Fibroblast of lung (primary cell): ENCODE results near the gene GNGT1. TPM values are rescaled to one million over a fixed set of nuclear protein-coding genes. Genes with fewer than 3 reads are reported as not detected.

ENCODE experiments used
- DNase-seq, 2 donors: peaks; one replicate each; pipeline versions ENCODE4 v3.0.0 to v3.0.0-alpha.2; 2010; ENCODE audit warnings: low read depth in 2 of 2
- H2AFZ ChIP-seq: 2 replicates; pipeline ENCODE4 v1.5.1; 2012; ENCODE audit warnings: low read length, control low read depth, inconsistent platforms
- H3K27ac ChIP-seq: 2 replicates; pipeline ENCODE4 v1.5.1; 2011; ENCODE audit warnings: low read length, control low read depth; ENCODE audit not compliant: insufficient read depth
- H3K27me3 ChIP-seq: 2 replicates; pipeline ENCODE4 v1.5.1; 2011; ENCODE audit warnings: mild to moderate bottlenecking, low read length; ENCODE audit not compliant: control insufficient read depth, insufficient read depth
- H3K36me3 ChIP-seq: 2 replicates; pipeline ENCODE4 v1.5.1; 2011; ENCODE audit warnings: low read length; ENCODE audit not compliant: control insufficient read depth, insufficient read depth
- H3K4me1 ChIP-seq: 2 replicates; pipeline ENCODE4 v1.5.1; 2011; ENCODE audit warnings: low read length; ENCODE audit not compliant: control insufficient read depth, insufficient read depth; ENCODE audit errors: extremely low read depth
- H3K4me2 ChIP-seq: 2 replicates; pipeline ENCODE4 v1.5.1; 2011; ENCODE audit warnings: low read length, control low read depth; ENCODE audit not compliant: insufficient read depth; ENCODE audit errors: extremely low read depth
- H3K4me3 ChIP-seq, 4 experiments: fragments of 200-600 bp in 1 of 4; sonication (generic) in 1 of 4; replicated peaks in 1 of 4; 2 replicates each; pipeline ENCODE4 v1.5.1; 2011 to 2016; ENCODE audit warnings: low read length in 4 of 4, low read depth in 3 of 4, mild to moderate bottlenecking in 3 of 4, control low read depth in 2 of 4, inconsistent platforms in 1 of 4, mixed read lengths in 1 of 4; ENCODE audit not compliant: insufficient read depth in 1 of 4; ENCODE audit errors: control extremely low read depth in 1 of 4
- H3K79me2 ChIP-seq: 2 replicates; pipeline ENCODE4 v1.5.1; 2012; ENCODE audit warnings: mild to moderate bottlenecking, low read length, inconsistent platforms; ENCODE audit not compliant: control insufficient read depth, insufficient read depth
- H3K9ac ChIP-seq: 2 replicates; pipeline ENCODE4 v1.5.1; 2011; ENCODE audit warnings: mild to moderate bottlenecking, low read length, control low read depth; ENCODE audit not compliant: insufficient read depth
- H3K9me3 ChIP-seq: 2 replicates; pipeline ENCODE4 v1.5.1; 2012; ENCODE audit warnings: low read depth, low read length; ENCODE audit not compliant: control insufficient read depth, insufficient read depth
- H4K20me1 ChIP-seq: 2 replicates; pipeline ENCODE4 v1.5.1; 2011; ENCODE audit warnings: low read length; ENCODE audit not compliant: control insufficient read depth, insufficient read depth; ENCODE audit errors: extremely low read depth
- CTCF ChIP-seq, 2 donors: IDR thresholded peaks in 1 of 2; conservative IDR thresholded peaks in 1 of 2; 1 replicate in 1 of 2; 2 replicates in 1 of 2; pipeline ENCODE4 v1.5.1; 2011 to 2012; ENCODE audit warnings: low read length in 2 of 2, control low read depth in 1 of 2, inconsistent platforms in 1 of 2, low read depth in 1 of 2, mild to moderate bottlenecking in 1 of 2
- EZH2 ChIP-seq: IDR thresholded peaks from 2 replicates; pipeline ENCODE4 v1.5.1; 2012; ENCODE audit warnings: low read length, control low read depth, mild to moderate bottlenecking; ENCODE audit errors: missing control alignments
- polyA plus RNA-seq, 2 donors: library from polyadenylated mRNA; depleted of rRNA in 1 of 2; stranded (reverse) in 1 of 2; unstranded in 1 of 2; fragments of >200 nt; gene quantifications; 2 replicates each; pipeline ENCODE4 v1.2.1, GENCODE V29; 2011 to 2012; ENCODE audit warnings: missing spikeins in 1 of 2
- total RNA-seq: library from RNA; depleted of rRNA; stranded (reverse); fragments of >200 nt; gene quantifications from 2 replicates; pipeline ENCODE4 v1.2.1, GENCODE V29; 2014

Gene GNGT1
- total and polyA plus RNA-seq, 2 donors (not counting 1 experiment from before 2014, with no cell fraction given): not detected

GRCh38 chr7:93890464-93891068 lies 15.8 kb upstream of the GNGT1 start, which contains the start of gene TFPI2:
Gene TFPI2 (minus strand): TSS chr7:93890753. CDS start chr7:93890678, 75 bp downstream.
- Histone ChIP-seq H3K79me2 (no peaks in the 10 kb centered on the region), H2AFZ (peak within 1 kb of the TSS; percentile 88), H3K9me3 (no peaks in the 10 kb centered on the region), H3K36me3 (no peaks in the 10 kb centered on the region), H4K20me1 (no peaks in the 10 kb centered on the region), H3K4me2 (peak within 1 kb of the TSS; percentile 94), H3K27me3 (no peaks in the 10 kb centered on the region), H3K4me1 (peaks cover 2% of the 10 kb centered on the region), H3K27ac (peak within 1 kb of the TSS; percentile 19), H3K4me3 (peak within 1 kb of the TSS; percentile 64 to 75 (median 70)), H3K9ac (peak within 1 kb of the TSS; percentile 46)
- TF ChIP-seq EZH2 (no peak), CTCF (conservative IDR thresholded peaks at IDR 0.05 in 1 of 2, IDR thresholded peaks at IDR 0.05 in 1 of 2; ENCODE audit: low read depth in 1 of 2, low read length in 2 of 2) (peak; percentile 4 to 9)
- peak; percentile 49 to 85 for DNase-seq

- Histone ChIP-seq H3K9ac (no peak overlapping the region), H3K4me2 (no peak overlapping the region), H3K4me1 (peaks cover 2% of the 10 kb centered on the region), H3K9me3 (no peaks in the 10 kb centered on the region), H3K36me3 (no peaks in the 10 kb centered on the region), H4K20me1 (no peaks in the 10 kb centered on the region), H3K27ac (no peak overlapping the region), H2AFZ (no peak overlapping the region), H3K4me3 (no peak overlapping the region), H3K27me3 (no peaks in the 10 kb centered on the region), H3K79me2 (no peaks in the 10 kb centered on the region)
- TF ChIP-seq CTCF (conservative IDR thresholded peaks at IDR 0.05 in 1 of 2, IDR thresholded peaks at IDR 0.05 in 1 of 2; ENCODE audit: low read depth in 1 of 2, low read length in 2 of 2) (no peak), EZH2 (no peak)
- DNase-seq: peak in 1 of 2 donors; percentile 37
Measured at GRCh38 chr7:93894426-93894825, 11.9 kb upstream of the GNGT1 start.

- DNase-seq: peak; percentile 44 to 56
- no peak overlapping the region for H3K4me3 ChIP-seq
- no peaks in the 10 kb centered on the region for H3K9me3 ChIP-seq
- H3K4me2 ChIP-seq: no peak overlapping the region
- no peaks in the 10 kb centered on the region for H3K27me3 ChIP-seq
- no peaks in the 10 kb centered on the region for H3K36me3 ChIP-seq
- H4K20me1 ChIP-seq: no peaks in the 10 kb centered on the region
- H3K27ac ChIP-seq: no peak overlapping the region
- H3K79me2 ChIP-seq: no peaks in the 10 kb centered on the region
- no peak overlapping the region for H3K9ac ChIP-seq
- H2AFZ ChIP-seq: no peak overlapping the region
- no peaks in the 10 kb centered on the region for H3K4me1 ChIP-seq
- no peak for TF ChIP-seq EZH2
- TF ChIP-seq CTCF (conservative IDR thresholded peaks at IDR 0.05 in 1 of 2, IDR thresholded peaks at IDR 0.05 in 1 of 2; ENCODE audit: low read depth in 1 of 2, low read length in 2 of 2): no peak
Measured at GRCh38 chr7:93894966-93895640, 11.3 kb upstream of the GNGT1 start.
